H1 (cell line): Measurements from ENCODE around the gene STAMBPL1.

Source experiments
- CBX5 ChIP-seq: fragments of 300-800, 300-1000 bp; sonication (generic); IDR thresholded peaks from 2 replicates; pipeline ENCODE4 v1.7.1; 2016; ENCODE audit warnings: antibody characterized with exemption, low read length, low read depth
- CHD2 ChIP-seq: IDR thresholded peaks from 2 replicates; pipeline ENCODE4 v1.6.1; 2012; ENCODE audit warnings: low read length, improper control_type of control experiment
- CTCF ChIP-seq, 3 experiments: IDR thresholded peaks; 1 replicate in 2 of 3; 2 replicates in 1 of 3; pipeline versions ENCODE4 v1.5.1 to v1.6.1; 2011; ENCODE audit warnings: low read length in 3 of 3, mild to moderate bottlenecking in 3 of 3, inconsistent platforms in 2 of 3, low read depth in 1 of 3, moderate library complexity in 1 of 3; ENCODE audit not compliant: insufficient read depth in 1 of 3; ENCODE audit errors: control extremely low read depth in 1 of 3
- EGR1 ChIP-seq: IDR thresholded peaks from 2 replicates; pipeline ENCODE4 v1.6.1; 2011; ENCODE audit warnings: low read depth, low read length, borderline replicate concordance
- EP300 ChIP-seq, 2 experiments: IDR thresholded peaks; 1 replicate in 1 of 2; 2 replicates in 1 of 2; pipeline ENCODE4 v1.6.1; 2011 to 2012; ENCODE audit warnings: low read depth in 2 of 2, low read length in 2 of 2, mild to moderate bottlenecking in 2 of 2, borderline replicate concordance in 1 of 2, inconsistent platforms in 1 of 2, moderate library complexity in 1 of 2
- KDM1A ChIP-seq: fragments of 200-600, 300-600 bp; sonication (generic); IDR thresholded peaks from 2 replicates; pipeline ENCODE4 v1.7.1; 2016; ENCODE audit warnings: mild to moderate bottlenecking, low read length, borderline replicate concordance
- POLR2A ChIP-seq, 2 experiments: IDR thresholded peaks; 1 replicate in 1 of 2; 2 replicates in 1 of 2; pipeline ENCODE4 v1.6.1; 2011; ENCODE audit warnings: low read depth in 2 of 2, low read length in 2 of 2, mild to moderate bottlenecking in 2 of 2; ENCODE audit errors: control extremely low read depth in 1 of 2
- POLR2AphosphoS5 ChIP-seq: IDR thresholded peaks from 2 replicates; pipeline ENCODE4 v1.6.1; 2011; ENCODE audit warnings: low read depth, low read length
- RBBP5 ChIP-seq: IDR thresholded peaks from 2 replicates; pipeline ENCODE4 v1.7.1; 2012; ENCODE audit warnings: low read depth, mild to moderate bottlenecking, inconsistent platforms, low read length, moderate library complexity, borderline replicate concordance
- RFX5 ChIP-seq: IDR thresholded peaks from 2 replicates; pipeline ENCODE4 v1.6.1; 2011; ENCODE audit warnings: low read depth, low read length, improper control_type of control experiment, borderline replicate concordance
- SAP30 ChIP-seq: fragments of 300-600 bp; sonication (generic); IDR thresholded peaks from 2 replicates; pipeline ENCODE4 v1.7.1; 2012; ENCODE audit warnings: low read length, moderate library complexity, mild to moderate bottlenecking, inconsistent platforms; ENCODE audit not compliant: insufficient read depth, insufficient replicate concordance

DNA sequence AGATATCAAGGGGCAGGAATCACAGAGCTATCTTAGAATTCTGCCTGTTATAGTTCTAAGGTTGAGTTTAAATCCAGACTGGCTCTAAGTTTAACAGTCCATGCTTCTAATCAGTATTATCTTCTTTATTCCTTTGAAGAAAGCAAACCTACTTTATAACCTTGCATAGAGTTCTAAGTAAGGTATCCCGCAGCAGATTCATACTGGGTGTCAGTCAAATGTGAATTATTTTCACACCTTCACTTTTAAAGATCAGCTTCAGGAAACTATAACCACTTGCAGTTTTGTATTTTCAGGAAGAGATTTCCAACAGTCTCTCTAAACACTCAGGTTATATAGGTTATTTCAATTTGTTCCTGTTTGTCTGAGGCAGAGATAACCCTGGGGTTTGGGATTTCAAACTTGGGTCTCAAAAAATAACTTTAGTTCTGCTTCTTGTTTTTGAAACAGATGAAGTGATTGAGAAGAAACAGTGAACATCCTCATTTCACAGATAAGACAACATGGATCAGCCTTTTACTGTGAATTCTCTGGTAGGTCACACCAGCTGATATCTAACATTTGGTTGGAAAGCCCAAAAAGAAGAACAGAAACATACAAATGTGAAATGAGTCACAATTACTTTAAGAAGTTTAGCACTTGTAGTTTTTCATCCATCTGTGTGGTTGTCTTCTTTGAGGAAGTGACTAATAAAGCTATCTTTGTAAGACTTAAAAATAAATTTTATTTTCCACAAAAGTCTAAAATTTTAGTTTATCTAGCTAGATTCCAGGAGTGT, 21.4 kb downstream of the STAMBPL1 start:
- TF ChIP-seq SAP30 (no peak), POLR2AphosphoS5 (no peak), RFX5 (no peak), EGR1 (no peak), CTCF (IDR thresholded peaks at IDR 0.05; ENCODE audit: control extremely low read depth in 1 of 3, insufficient read depth in 1 of 3, low read depth in 1 of 3, low read length in 3 of 3) (no peak), EP300 (IDR thresholded peaks at IDR 0.05; ENCODE audit: borderline replicate concordance in 1 of 2, low read depth in 2 of 2, low read length in 2 of 2) (no peak), POLR2A (IDR thresholded peaks at IDR 0.05; ENCODE audit: control extremely low read depth in 1 of 2, low read depth in 2 of 2, low read length in 2 of 2) (no peak), CHD2 (no peak), KDM1A (no peak), RBBP5 (no peak), CBX5 (no peak)
